NB4 (cell line): ENCODE data around the gene PSG1.

Source experiments
- CTCF ChIP-seq: IDR thresholded peaks from one replicate; pipeline ENCODE4 v1.5.1; 2012; ENCODE audit warnings: low read depth, low read length
- MAX ChIP-seq: IDR thresholded peaks from 2 replicates; pipeline ENCODE4 v1.6.1; 2011; ENCODE audit warnings: low read depth, low read length
- MYC ChIP-seq: IDR thresholded peaks from 2 replicates; pipeline ENCODE4 v1.6.1; 2011; ENCODE audit warnings: low read depth, low read length
- POLR2A ChIP-seq: IDR thresholded peaks from 2 replicates; pipeline ENCODE4 v1.6.1; 2011; ENCODE audit warnings: mild to moderate bottlenecking; ENCODE audit not compliant: insufficient read length; ENCODE audit errors: extremely low read depth

- no peak for TF ChIP-seq CTCF
- no peak for TF ChIP-seq MAX
- no peak for TF ChIP-seq POLR2A
- no peak for TF ChIP-seq MYC
Observed at GRCh38 chr19:42846597-42846996, 32.9 kb downstream of the PSG1 start.
